AG09319 (cell line): ENCODE results near the gene NEURL3.
A peak's percentile ranks its signal among the peaks of the same experiment; 100 is the strongest.
"Not testable (repeated sequence)": the region's sequence is repeated elsewhere in the genome, so short reads cannot be mapped to it uniquely, and the experiment has no call there.

ENCODE experiments used
- DNase-seq: peaks from one replicate; pipeline ENCODE4 v3.0.0-alpha.2; 2010; ENCODE audit warnings: low read depth; ENCODE audit errors: extremely low read depth
- TF ChIP-seq, protein P1 (sequence below): IDR thresholded peaks from 2 replicates; pipeline ENCODE4 v1.5.1; 2011; ENCODE audit warnings: low read depth, mild to moderate bottlenecking, inconsistent platforms, low read length, moderate library complexity

The NEURL3 gene, protein sequence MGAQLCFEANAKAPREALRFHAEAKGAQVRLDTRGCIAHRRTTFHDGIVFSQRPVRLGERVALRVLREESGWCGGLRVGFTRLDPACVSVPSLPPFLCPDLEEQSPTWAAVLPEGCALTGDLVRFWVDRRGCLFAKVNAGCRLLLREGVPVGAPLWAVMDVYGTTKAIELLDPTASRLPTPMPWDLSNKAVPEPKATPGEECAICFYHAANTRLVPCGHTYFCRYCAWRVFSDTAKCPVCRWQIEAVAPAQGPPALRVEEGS

DNA sequence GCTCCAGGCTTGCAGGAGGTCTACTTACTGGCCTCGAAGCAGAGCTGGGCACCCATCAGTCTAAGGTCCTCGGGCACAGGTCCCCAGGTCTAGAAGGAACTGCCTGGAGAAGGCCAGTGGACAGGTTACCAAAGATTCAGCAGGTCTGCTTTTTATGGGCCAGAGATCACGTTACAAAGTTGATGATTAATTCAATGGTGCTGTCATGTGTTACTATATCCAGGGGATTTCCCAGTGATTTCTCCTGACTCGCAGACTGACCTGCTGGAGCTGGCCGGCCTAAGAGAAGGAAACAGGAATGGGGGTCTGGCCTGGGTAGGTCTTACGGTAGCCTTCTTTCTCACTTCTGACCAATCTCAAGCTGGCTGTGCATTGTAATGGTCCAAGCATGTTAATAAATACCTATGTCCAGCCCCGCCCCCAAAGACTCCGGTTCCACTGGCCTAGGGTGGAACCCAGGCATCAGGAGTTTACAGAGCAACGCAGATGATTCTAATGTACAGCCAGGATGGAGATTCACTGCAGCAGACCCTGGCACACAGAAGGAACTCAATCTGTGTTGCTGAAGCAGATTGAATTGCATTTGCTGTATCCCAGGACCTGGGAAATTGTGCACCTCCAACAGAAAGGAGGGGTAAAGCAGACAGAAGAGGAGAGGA, at the start of gene NEURL3:
NEURL3 (minus strand) TSS at position 127 of the 659 bp plus-strand sequence; CDS start at position 56, 71 bp downstream.
- no peak for DNase-seq
- TF ChIP-seq, protein P1, sequence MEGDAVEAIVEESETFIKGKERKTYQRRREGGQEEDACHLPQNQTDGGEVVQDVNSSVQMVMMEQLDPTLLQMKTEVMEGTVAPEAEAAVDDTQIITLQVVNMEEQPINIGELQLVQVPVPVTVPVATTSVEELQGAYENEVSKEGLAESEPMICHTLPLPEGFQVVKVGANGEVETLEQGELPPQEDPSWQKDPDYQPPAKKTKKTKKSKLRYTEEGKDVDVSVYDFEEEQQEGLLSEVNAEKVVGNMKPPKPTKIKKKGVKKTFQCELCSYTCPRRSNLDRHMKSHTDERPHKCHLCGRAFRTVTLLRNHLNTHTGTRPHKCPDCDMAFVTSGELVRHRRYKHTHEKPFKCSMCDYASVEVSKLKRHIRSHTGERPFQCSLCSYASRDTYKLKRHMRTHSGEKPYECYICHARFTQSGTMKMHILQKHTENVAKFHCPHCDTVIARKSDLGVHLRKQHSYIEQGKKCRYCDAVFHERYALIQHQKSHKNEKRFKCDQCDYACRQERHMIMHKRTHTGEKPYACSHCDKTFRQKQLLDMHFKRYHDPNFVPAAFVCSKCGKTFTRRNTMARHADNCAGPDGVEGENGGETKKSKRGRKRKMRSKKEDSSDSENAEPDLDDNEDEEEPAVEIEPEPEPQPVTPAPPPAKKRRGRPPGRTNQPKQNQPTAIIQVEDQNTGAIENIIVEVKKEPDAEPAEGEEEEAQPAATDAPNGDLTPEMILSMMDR: no peak

DNA sequence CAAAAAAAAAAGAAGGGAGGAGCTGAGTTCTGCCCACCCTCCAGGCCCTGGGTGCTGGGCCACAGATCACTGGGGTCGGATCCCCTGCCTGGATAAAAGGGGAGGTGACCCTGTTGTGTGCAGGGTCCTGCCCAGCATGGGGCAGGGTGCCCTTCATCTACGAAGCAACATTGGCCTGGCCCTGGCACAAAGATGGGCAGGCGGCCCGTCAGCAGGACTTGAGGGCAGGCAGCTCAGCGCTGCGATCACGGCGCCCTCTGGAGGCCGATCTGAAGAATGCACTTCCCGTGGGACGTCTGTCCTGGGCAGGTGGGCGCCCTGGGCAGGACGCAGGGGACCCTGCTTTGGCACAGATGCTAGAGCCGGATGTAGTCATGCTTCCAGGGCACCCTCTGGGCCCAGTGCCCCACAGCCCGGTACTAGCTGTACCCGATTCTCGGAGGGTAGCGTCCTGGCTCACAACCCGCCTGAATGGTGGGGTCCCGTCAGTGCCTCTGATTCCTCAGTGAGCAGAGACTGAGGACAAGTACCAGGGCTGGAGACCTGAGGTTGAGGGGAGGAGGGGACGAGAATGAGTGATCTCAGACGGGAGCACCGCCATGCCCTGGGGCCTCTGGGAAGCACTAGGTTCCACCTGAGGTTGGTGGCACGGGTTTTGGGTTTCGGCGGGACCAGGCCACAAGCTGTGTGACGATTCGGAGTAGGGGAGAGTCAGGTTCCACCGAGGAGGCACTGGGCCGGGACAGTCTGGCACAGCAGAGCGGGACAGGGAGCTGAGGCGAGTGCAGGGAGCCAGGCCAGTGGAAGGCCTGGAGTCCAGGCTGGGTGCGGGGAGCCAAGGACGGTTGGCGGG, 49.4 kb upstream of the NEURL3 start:
- no peak for DNase-seq
- TF ChIP-seq, protein P1: peak; percentile 89

DNA sequence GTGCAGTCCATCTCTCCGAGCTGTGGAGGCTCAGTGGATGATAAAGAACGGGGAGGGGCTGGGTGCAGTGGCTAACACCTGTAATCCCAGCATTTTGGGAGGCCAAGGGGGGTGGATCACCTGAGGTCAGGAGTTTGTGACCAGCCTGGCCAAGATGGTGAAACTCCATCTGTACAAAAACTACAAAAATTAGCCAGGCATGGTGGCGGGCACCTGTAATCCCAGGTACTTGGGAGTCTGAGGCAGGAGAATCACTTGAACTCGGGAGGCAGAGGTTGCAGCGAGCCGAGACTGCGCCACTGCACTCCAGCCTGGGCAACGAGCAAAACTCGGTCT, 48.8 kb upstream of the NEURL3 start:
- DNase-seq: not testable (repeated sequence)

DNA sequence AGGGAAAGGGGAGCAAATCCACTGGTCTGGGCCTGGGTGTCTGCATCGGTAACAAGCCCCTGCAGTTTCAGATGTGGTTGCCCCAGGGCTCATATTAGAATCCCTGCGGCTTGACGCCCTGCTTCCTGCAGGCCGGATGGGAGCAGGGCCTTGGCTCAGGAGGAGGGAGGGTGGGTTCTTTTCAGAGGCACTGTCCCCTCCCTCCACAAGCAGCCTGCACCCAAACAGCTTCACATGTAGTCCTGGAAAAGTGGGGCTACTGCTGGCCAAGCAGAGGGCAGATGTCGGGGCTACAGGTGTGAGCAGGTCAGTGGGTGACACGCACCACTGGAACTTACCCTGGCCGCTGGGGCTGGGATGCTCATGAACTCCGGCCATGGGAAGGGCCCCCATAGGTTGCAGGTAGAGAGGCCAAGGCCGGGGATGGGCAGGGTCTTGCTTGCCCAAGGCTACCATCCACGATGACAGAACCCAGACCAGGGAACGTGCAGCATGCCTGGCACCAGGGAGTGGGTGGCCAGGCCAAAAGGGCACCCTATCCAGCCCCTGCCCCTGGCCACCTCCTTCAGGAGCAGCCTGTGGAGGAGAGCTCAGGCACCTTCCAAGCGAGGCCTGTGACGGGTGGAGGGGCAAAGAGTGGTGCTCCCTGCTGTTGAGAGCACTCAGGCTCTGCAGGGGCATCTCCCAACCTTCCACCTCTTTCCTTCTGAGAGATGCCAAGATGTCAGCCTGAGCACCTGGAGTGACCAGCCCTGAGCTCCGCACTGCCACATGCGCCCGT, 48.2 kb upstream of the NEURL3 start:
- TF ChIP-seq, protein P1: no peak
- DNase-seq: no peak

DNA sequence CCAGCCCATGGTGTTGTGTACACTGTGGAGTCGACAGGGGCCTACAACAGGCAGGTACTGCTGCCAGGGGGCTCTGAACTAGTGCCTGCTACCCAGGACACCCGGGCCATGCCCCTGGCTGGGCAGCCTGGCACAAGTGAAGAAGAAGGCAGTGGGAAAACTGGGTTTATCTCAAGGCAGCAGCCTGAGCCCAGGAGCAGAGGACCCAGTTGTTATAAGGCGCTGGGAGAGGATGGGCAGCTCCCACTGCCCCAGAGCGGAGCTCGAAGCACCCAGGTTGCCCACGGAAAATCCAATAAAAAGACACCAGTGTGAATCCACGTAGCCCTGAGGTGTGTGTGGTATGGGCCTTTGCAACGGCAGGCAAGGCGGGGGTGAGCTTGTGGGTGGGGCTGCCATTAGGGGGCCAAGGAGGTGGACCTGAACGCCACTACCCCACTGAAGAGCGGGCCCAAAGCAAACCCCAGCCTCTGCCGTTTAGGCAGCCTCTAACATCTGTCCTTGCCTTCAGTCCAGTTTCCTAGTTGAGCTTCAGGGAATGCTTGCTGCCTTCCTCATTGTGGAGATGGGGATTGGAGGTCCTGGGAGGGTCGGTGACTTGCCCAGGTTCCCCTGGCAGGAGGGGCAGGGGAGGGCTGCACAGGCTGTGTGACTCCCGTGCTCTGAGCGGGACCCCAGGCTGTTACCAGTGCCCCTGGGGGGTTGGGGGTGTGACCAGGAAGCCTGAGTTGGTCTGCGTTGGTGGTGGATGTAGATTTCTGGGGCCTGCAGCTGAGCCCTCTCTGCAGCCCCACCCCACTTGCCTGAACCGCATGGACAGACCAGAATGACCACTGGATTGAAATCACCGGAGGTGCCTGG, 47.4 kb upstream of the NEURL3 start:
- TF ChIP-seq, protein P1: no peak
- no peak for DNase-seq

DNA sequence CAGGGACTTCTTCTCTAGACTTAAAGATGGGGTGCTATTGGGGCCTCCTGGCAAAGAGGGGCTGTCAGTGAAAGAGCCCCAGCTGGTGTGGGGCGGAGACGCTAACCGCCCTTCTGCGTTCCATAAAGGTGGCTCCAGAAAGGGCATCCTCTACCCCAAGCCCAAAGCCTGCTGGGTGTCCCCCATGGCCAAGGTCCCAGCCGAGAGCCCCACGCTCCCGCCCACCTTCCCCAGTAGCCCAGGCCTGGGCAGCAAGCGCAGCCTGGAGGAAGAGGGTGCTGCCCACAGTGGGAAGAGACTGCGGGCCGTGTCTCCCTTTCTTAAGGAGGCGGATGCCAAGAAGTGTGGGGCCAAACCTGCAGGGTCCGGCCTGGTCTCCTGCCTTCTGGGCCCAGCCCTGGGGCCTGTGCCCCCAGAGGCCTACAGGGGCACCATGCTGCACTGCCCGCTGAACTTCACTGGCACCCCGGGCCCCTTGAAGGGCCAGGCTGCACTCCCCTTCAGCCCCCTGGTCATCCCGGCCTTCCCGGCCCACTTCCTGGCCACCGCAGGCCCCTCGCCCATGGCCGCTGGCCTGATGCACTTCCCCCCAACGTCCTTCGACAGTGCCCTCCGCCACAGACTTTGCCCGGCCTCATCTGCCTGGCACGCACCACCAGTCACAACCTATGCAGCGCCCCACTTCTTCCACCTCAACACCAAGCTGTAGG, 46.6 kb upstream of the NEURL3 start:
- no peak for DNase-seq
- TF ChIP-seq, protein P1: no peak
